NT2/D1 (cell line): ENCODE data around the gene TPCN2.

Source experiments
- YY1 ChIP-seq: IDR thresholded peaks from 2 replicates; pipeline ENCODE4 v1.6.1; 2011; ENCODE audit not compliant: insufficient read length, insufficient read depth
- ZNF274 ChIP-seq: IDR thresholded peaks from 2 replicates; pipeline ENCODE4 v1.6.1; 2011; ENCODE audit warnings: mild to moderate bottlenecking, low read depth, low read length

DNA sequence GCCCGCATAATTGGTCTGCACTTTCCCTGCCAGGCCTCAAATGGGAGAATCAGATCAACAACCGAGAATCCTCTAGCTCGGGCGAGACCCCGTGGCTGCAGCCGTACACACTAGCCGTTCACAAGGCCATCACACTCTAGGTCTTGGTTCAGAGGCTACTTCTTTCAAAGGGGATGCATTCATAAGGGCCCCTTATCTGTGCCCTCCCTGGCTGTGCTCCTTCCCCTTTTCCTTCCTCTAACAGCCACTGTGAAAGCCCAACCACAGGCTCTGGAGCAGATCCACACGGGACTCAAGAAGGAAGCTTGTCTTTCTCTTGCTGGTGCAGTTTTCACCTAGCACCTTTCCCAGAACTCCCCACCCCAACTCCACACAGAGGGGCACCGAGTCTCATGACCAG is 131.5 kb downstream of the TPCN2 start:
- TF ChIP-seq ZNF274, result no peak
- no peak for TF ChIP-seq YY1
